T-helper 2 cell treated with Interferon-gamma antibody and Interleukin-4, amounts not matched to agents 100 ng/mL and 5 ng/mL, for 36 hours (primary cell): ENCODE measurements around the gene MORN3. TPM values are rescaled to one million over a fixed set of nuclear protein-coding genes. Genes with fewer than 3 reads are reported as not detected.
"Not testable (repeated sequence)": the region's sequence is repeated elsewhere in the genome, so short reads cannot be mapped to it uniquely, and the experiment has no call there.

Experiments used
- intact Hi-C: fragments of 100-400 bp; cut with micrococcal nuclease; formaldehyde crosslinking; loops from one replicate; pipeline ENCODE4 v1.15.1; 2023
- total RNA-seq: library from RNA; stranded (reverse); gene quantifications from 2 replicates; pipeline ENCODE4 v1.2.3, GENCODE V29; 2022

The MORN3 gene
- total RNA-seq = 0.82 and 0.84 TPM in 2 replicates

GRCh38 chr12:121669521-121669900 is at the start of gene MORN3:
Gene MORN3, minus strand, starts transcription at chr12:121669654. Its CDS starts 171 bp downstream, at chr12:121669483.
- intact Hi-C loops = no loop called here

- intact Hi-C loops = no loop called here
Observed at GRCh38 chr12:121718653-121719239, 49.3 kb upstream of the MORN3 start.

- intact Hi-C loops = no loop called here
Observed at GRCh38 chr12:121717041-121717699, 47.7 kb upstream of the MORN3 start.

- intact Hi-C loops = no loop called here
Observed at GRCh38 chr12:121715862-121716435, 46.5 kb upstream of the MORN3 start.

- intact Hi-C loops = not testable (repeated sequence)
Observed at GRCh38 chr12:121715055-121715454, 45.6 kb upstream of the MORN3 start.

GRCh38 chr12:121713793-121714192 is 44.3 kb upstream of the MORN3 start:
- intact Hi-C loops = loop anchor here (2.0 to 5.0 kb wide), 2 partner anchors 59 to 81 kb away; no protein-coding TSS in a partner anchor

- intact Hi-C loops = loop anchor here (2.0 to 5.0 kb wide), 2 partner anchors 59 to 81 kb away; no protein-coding TSS in a partner anchor
Observed at GRCh38 chr12:121713257-121713777, 43.9 kb upstream of the MORN3 start.

GRCh38 chr12:121712461-121713256 is 43.2 kb upstream of the MORN3 start, which contains the start of gene TMEM120B:
Gene TMEM120B, plus strand, starts transcription at chr12:121712752. Its CDS starts 144 bp downstream, at chr12:121712896.
- intact Hi-C loops = loop anchor here (1.0 to 5.0 kb wide), 5 partner anchors 25 to 176 kb away; partner anchors contain the start of gene PSMD9

GRCh38 chr12:121712190-121712460 is 42.7 kb upstream of the MORN3 start:
- intact Hi-C loops = loop anchor here (1.0 to 5.0 kb wide), 5 partner anchors 25 to 176 kb away; partner anchors contain the start of gene PSMD9

GRCh38 chr12:121711361-121712189 is 42.1 kb upstream of the MORN3 start:
- intact Hi-C loops = loop anchor here (1.0 to 5.0 kb wide), 5 partner anchors 24 to 177 kb away; partner anchors contain the start of gene PSMD9

GRCh38 chr12:121709478-121709961 is 40.1 kb upstream of the MORN3 start:
- intact Hi-C loops = no loop called here

- intact Hi-C loops = not testable (repeated sequence)
Observed at GRCh38 chr12:121709064-121709424, 39.6 kb upstream of the MORN3 start.

- intact Hi-C loops = no loop called here
Observed at GRCh38 chr12:121708313-121709063, 39.0 kb upstream of the MORN3 start.

- intact Hi-C loops = no loop called here
Observed at GRCh38 chr12:121705514-121705913, 36.1 kb upstream of the MORN3 start.

GRCh38 chr12:121702944-121703343 is 33.5 kb upstream of the MORN3 start:
- intact Hi-C loops = no loop called here

- intact Hi-C loops = no loop called here
Observed at GRCh38 chr12:121701667-121702277, 32.3 kb upstream of the MORN3 start.

GRCh38 chr12:121697861-121698260 is 28.4 kb upstream of the MORN3 start:
- intact Hi-C loops = loop anchor here (1.0 kb wide), 2 partner anchors 75 to 96 kb away; no protein-coding TSS in a partner anchor

- intact Hi-C loops = loop anchor here (1.0 kb wide), 2 partner anchors 76 to 97 kb away; no protein-coding TSS in a partner anchor
Observed at GRCh38 chr12:121697093-121697698, 27.7 kb upstream of the MORN3 start.
